GM19351 (cell line): Measurements from ENCODE around the gene SLC46A2.

Experiments
- ATAC-seq: cut with Tn5 transposase; IDR thresholded peaks from one replicate; pipeline ENCODE4 v1.9.1; 2021; ENCODE audit warnings: mild to moderate bottlenecking, moderate library complexity; ENCODE audit not compliant: unreplicated experiment

SLC46A2 gene

GRCh38 chr9:112887381-112887780, 3.3 kb downstream of the SLC46A2 start:
- ATAC-seq = no peak

- no peak for ATAC-seq
These were observed 4.3 kb downstream of the SLC46A2 start for GRCh38 chr9:112886351-112886750.

GRCh38 chr9:112885324-112885723, 5.4 kb downstream of the SLC46A2 start:
- ATAC-seq = no peak

- ATAC-seq = no peak
These were observed 6.0 kb downstream of the SLC46A2 start for GRCh38 chr9:112884721-112885120.

- no peak for ATAC-seq
These were observed 6.6 kb downstream of the SLC46A2 start for GRCh38 chr9:112884101-112884500.

GRCh38 chr9:112881331-112881730, 9.3 kb downstream of the SLC46A2 start:
- ATAC-seq = no peak

- ATAC-seq = no peak
These were observed 10.0 kb downstream of the SLC46A2 start for GRCh38 chr9:112880650-112881049.

- no peak for ATAC-seq
These were observed 11.9 kb downstream of the SLC46A2 start for GRCh38 chr9:112878752-112879151.

- no peak for ATAC-seq
These were observed 16.8 kb downstream of the SLC46A2 start for GRCh38 chr9:112873773-112874405.

- no peak for ATAC-seq
These were observed 18.7 kb downstream of the SLC46A2 start for GRCh38 chr9:112872019-112872418.

GRCh38 chr9:112870556-112870955, 20.1 kb downstream of the SLC46A2 start:
- ATAC-seq = no peak

GRCh38 chr9:112869917-112870316, 20.8 kb downstream of the SLC46A2 start:
- ATAC-seq = no peak

- ATAC-seq = peak; percentile 65
These were observed 21.6 kb downstream of the SLC46A2 start for GRCh38 chr9:112869041-112869529.

- no peak for ATAC-seq
These were observed 22.2 kb downstream of the SLC46A2 start for GRCh38 chr9:112868461-112868860.

GRCh38 chr9:112867275-112867991, 23.2 kb downstream of the SLC46A2 start:
- ATAC-seq = no peak

- no peak for ATAC-seq
These were observed 23.9 kb downstream of the SLC46A2 start for GRCh38 chr9:112866662-112867274.

- ATAC-seq = no peak
These were observed 25.7 kb downstream of the SLC46A2 start for GRCh38 chr9:112864982-112865381.

GRCh38 chr9:112864403-112864802, 26.3 kb downstream of the SLC46A2 start:
- no peak for ATAC-seq

- ATAC-seq = no peak
These were observed 26.9 kb downstream of the SLC46A2 start for GRCh38 chr9:112863746-112864145.

GRCh38 chr9:112863214-112863613, 27.5 kb downstream of the SLC46A2 start:
- ATAC-seq = no peak

- no peak for ATAC-seq
These were observed 28.8 kb downstream of the SLC46A2 start for GRCh38 chr9:112861638-112862555.
